WTC11 (cell line): ENCODE results near the gene SMIM11.

Source experiments
- CBFB ChIP-seq: sonication (generic); formaldehyde crosslinking; IDR thresholded peaks from 2 replicates; pipeline ENCODE4 v1.8.1; 2022; ENCODE audit warnings: mild to moderate bottlenecking, low read depth, missing genetic modification reagents
- CREM ChIP-seq: sonication (generic); formaldehyde crosslinking; IDR thresholded peaks from 2 replicates; pipeline ENCODE4 v1.8.1; 2022; ENCODE audit warnings: mild to moderate bottlenecking, missing genetic modification reagents, moderate library complexity
- CTCF ChIP-seq: fragments of 200-600 bp; IDR thresholded peaks from 2 replicates; pipeline ENCODE4 v1.8.0; 2022; ENCODE audit warnings: antibody characterized with exemption
- E2F4 ChIP-seq: sonication (generic); formaldehyde crosslinking; IDR thresholded peaks from 2 replicates; pipeline ENCODE4 v1.8.1; 2022; ENCODE audit warnings: low read depth, mild to moderate bottlenecking, moderate library complexity, missing genetic modification reagents, borderline replicate concordance
- FOXJ3 ChIP-seq: sonication (generic); formaldehyde crosslinking; IDR thresholded peaks from 2 replicates; pipeline ENCODE4 v1.9.0; 2021; ENCODE audit warnings: missing genetic modification reagents, mild to moderate bottlenecking, borderline replicate concordance
- HMGA2 ChIP-seq: fragments of 250-450 bp; sonication (Bioruptor Pico); IDR thresholded peaks from 2 replicates; pipeline ENCODE4 v1.4.0; 2021; ENCODE audit warnings: mild to moderate bottlenecking, moderate library complexity
- TEAD4 ChIP-seq: sonication (generic); formaldehyde crosslinking; IDR thresholded peaks from 2 replicates; pipeline ENCODE4 v1.8.0; 2022; ENCODE audit warnings: mild to moderate bottlenecking, missing genetic modification reagents

GRCh38 chr21:34357889-34358288, 17.4 kb upstream of the SMIM11 start:
- TF ChIP-seq CTCF (no peak), HMGA2 (no peak), FOXJ3 (CRISPR knock-in tag) (no peak), CBFB (CRISPR knock-in tag) (no peak), E2F4 (CRISPR knock-in tag) (no peak), TEAD4 (no peak), CREM (no peak)
